NCI-H2227 (cell line): Measurements from ENCODE around the gene WDR35.
"Not testable (repeated sequence)": the region's sequence is repeated elsewhere in the genome, so short reads cannot be mapped to it uniquely, and the experiment has no call there.

Experiments
- DNase-seq: peaks from one replicate; lab custom pipeline; 2025; ENCODE audit not compliant: unreplicated experiment; lab: John Stamatoyannopoulos, UW

The WDR35 gene

DNA sequence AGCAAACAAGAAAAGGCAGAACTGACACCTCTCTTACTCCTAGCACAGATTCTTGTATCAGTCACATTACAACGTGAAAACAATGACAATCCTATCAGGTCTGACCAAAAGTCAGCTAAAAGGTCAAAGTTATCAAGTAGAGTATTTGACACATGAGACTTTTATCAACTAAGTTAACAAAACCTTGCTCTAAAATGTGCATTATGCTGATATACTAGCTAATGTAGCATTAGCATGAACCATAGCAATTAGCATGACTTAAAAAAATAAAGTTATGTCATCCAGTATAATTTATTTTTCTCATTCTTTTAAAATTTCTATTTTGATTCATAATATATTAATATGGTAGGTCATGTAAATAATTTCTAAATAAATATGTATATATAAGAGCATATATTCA lies 46.7 kb downstream of the WDR35 start:
- no peak for DNase-seq

DNA sequence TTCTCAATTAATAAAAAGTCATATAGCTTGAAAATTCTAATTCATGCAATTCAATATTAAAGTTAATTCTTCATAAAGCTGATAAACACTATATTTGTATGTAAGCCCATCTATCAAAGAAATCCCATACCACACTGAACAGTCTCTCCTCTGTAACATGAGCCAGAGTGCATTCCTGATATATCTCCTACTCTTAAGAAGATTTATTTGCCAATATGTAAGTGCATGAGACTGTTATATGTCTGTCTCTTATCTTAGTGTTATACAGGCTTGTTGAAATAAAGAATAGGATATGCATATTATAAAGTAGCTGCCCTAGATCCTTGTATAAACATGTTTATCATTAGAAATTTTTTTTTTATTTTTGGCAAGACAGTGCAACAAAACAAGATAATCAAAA lies 47.7 kb downstream of the WDR35 start:
- no peak for DNase-seq

DNA sequence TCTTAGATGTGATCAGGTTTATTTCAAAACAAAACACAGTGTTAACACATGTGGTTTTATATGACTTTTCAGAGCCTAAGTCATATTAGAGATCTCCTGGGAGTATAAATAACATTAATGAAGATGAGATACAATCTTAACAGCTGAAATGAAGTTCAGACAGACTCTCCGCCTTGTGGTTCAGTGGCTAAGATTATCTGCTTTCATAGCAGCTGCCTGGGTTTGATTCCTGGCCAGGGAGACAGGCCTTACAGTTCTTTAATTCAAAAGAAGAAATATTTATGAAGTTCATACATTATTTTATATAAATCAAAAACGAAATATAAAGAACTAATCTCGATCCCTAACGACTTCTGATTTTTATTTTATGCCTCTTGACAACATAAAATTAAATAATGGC lies 52.9 kb downstream of the WDR35 start:
- no peak for DNase-seq

DNA sequence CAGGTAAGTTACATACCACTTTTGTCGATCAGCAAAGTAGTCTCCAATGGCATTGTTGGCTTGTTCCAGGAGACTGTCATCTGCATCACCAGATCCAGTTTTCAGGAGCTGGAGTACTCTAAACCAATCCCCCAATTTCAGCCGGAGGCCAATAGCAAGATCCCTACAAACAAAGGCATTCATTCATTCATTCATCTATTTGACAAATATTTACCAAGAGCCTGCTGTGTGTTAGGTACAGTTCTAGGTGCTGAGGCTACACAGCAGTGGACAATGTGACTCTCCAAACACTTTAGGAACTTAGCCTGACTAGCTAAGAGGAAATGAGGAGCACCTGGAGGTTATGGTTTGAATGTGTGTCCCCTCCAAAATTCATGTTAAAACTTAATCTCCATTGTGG lies 53.7 kb downstream of the WDR35 start:
- no peak for DNase-seq

DNA sequence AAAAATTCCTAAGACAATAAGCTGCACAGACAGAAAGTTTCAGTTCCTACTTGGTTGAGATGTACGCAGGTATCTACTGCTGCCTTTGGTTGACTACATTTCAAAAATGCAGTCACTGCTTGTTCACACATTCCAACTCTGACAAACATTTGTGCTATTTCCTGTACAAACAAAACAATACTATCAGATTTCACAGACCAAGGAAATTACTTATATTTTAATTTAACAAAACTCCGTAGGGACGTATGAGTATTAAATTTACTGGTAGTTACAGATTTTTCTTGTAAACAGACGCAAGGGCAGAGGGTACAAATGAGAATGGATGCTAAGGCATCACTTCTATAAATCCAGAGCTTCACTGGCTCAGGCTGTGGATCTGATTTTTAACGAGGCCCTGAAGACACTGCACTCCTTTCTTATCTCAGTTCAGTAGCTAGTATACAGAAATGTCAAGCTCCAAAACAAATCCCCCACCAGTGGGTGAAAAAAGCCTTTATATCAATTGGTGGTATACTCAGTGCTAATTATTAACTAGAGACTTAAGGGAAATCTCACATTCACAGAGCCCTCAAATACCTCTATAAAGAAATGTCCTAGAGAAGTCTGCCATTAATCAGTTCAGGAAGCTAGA lies 56.4 kb downstream of the WDR35 start:
- no peak for DNase-seq

DNA sequence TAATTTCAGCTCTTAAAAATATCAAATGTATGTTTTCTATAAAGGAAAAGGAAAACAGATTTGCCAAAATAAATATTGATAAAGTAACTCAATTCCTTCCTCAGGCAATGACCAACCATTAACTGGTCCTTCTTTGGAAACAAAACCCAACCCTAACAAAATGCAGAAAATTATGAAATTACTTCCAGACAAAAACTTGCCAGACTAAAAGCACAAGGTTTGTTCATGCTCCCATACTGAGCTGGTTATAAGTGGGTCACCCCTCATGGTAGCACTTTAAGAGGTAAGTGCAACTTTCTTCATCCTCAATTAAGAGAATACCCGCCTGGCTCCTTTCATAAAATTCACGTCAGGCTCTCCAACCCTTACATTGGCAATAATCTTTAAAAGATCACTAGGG lies 57.0 kb downstream of the WDR35 start:
- DNase-seq, result no peak

DNA sequence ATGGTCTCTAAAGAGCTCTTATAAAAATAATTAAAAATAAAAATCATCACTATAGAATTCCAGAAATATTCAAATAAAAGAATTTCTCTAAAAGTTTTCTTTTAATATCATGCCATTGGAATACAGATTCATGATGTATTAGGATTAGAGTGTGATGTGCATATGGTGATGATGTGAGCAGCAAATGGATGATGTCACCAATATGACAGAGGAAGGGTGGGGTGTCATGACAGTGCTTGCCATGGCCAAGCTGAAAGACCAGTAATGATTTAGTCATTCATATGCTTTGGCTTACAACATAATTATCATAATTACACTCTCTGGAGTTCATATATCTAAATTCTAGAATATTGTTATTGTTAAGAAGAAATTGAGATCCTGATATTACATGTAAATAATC lies 60.7 kb downstream of the WDR35 start:
- no peak for DNase-seq

DNA sequence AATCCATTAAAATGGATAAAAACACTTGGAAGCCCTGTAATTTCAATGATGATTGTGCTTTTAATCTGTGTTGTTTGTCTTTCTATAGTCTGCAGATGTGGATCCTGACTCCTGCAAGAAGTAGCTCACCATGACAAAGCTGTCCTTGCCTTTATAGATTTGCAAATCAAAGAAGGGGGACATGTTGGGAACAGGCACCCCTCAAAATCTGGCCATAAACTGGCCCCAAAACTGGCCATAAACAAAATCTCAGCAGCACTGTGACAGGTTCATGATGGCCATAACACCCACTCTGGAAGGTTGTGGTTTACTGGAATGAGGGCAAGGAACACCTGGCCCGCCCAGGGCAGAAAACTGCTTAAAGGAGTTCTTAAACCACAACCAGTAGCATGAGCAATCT lies 62.1 kb downstream of the WDR35 start:
- not testable (repeated sequence) for DNase-seq

DNA sequence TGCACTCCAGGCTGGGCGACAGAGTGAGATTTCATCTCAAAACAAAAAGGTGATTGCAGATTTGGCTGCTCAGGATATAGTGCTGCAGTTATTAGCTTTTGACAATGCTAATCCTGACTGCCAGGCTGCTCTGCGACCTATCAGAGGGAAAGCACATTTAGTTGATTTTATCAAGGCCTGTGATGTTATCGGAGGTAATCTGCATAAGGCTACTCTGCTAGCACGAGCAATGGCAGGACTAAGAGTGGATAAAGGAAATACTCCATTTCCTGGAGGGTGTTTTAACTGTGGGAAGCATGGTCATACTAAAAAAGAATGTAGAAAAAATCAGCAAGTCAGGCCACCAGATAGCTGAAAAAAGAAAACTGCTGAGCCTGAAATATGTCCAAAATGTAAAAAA lies 65.4 kb downstream of the WDR35 start:
- not testable (repeated sequence) for DNase-seq

DNA sequence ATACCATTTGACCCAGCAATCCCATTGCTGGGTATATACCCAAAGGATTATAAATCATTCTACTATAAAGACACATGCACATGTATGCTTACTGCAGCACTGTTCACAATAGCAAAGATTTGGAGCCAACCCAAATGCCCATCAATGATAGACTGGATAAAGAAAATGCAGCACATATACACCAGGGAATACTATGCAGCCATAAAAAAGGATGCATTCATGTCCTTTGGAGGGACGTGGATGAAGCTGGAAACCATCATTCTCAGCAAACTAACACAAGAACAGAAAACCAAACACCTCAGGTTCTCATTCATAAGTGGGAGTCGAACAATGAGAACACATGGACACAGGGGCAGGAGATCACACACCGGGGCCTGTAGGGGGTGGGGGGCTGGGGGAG lies 67.7 kb downstream of the WDR35 start:
- not testable (repeated sequence) for DNase-seq

DNA sequence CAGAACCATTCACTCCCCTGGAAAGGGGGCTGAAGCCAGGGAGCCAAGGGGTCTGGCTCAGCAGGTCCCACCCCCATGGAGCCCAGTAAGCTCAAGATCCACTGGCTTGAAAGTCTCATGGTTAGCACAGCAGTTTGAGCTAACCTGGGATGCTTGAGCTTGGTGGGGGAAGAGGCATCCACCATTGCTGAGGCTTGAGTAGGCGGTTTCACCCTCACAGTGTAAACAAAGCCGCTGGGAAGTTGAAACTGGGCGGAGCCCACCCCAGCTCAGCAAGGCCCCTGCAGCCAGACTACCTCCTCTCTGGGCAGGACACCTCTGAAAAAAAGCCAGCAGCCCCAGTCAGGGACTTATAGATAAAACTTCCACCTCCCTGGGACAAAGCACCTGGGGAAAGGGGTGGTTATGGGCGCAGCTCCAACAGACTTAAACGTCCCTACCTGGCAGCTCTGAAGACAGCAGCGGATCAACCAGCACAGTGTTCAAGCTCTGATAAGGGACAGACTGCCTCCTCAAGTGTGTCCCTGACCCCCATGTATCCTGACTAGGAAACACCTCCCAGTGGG lies 73.4 kb downstream of the WDR35 start:
- no peak for DNase-seq

DNA sequence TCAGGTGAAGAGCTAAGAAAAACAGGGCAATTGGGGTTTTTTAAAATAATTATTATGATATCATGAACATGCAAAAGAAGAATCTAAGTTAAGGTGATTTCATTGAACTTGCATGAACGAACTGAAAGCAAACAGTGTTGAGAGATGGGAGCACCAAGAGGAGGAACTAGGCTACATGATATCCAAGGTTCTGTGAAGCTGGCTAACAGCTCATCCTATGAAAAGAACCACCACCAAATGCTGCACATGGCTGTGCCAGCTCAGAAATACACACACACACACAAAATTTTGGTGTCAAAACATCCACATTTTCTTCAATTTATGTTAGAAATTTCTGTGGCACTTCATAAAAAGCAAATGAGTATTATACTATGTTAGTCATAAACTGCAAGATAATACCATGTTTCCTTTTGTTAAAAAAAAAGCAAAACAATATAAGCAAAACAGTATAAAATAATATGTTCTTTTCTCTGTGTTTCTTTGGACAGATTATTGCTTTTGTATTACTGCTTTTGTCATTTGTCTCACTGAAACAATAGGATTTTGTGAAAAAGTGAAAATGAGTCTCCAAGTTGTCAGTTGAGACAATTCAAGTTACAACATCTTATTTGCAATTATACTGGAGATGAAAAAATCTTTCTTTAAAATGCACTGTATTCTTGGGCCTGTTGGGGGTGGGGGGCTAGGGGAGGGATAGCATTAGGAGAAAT lies 75.5 kb downstream of the WDR35 start:
- DNase-seq, result no peak

DNA sequence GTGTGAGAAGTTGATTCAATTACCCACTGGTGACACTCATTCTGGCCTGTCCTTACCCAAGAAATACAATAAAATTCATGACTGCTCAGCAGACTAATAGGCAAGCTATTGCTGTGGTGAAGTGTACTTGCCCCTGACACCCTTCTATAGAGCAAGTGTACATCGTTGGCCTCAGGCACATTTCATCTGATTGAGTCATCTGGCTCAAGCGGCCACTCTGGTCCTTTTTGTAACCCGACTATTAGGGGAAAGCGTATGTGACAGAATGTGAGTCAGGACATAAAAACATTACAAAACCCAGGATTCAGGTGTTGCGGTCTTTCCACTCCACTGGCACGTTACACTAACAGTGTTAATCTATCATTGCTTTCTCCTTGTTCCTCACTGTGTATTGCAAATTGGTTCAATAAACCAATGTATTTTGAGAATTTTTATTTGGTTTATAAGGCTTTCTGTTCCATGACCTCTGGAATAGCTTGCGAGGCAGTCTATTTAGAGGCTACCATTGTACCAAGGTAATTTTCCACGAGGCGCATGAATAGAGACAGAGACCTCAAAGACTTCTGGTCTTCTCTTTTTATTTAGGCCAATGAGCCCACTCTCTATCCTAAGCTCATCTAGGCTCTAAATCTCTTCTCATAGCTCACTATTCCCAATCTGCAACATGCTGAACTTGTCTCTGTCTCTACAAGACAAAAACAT lies 77.9 kb downstream of the WDR35 start:
- DNase-seq, result no peak

DNA sequence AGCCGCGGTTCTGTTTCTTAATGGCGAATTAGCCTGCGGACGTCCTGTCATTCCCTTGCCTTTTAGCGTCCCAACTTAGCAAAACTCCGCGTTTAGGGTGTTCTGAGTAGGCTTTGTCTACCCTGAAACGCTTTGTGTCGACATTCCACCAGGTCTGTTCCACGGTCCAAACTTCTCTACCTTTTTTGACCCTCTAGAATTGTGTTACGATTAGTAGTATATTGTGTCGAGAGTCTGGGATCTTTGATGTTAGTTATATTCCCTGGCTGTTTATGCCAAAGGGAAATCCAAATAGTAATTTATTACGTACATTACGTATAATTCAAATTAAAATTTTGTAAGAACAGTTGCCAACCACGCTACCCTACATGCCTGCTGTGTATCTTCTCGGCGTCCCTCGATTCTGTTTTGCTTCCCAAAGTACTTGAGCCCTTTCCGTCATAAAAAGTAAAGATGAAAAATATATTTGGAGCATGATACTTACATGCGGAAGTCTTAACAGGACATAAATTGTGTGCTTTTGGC lies 87.6 kb downstream of the WDR35 start:
- peak; percentile 54 for DNase-seq

DNA sequence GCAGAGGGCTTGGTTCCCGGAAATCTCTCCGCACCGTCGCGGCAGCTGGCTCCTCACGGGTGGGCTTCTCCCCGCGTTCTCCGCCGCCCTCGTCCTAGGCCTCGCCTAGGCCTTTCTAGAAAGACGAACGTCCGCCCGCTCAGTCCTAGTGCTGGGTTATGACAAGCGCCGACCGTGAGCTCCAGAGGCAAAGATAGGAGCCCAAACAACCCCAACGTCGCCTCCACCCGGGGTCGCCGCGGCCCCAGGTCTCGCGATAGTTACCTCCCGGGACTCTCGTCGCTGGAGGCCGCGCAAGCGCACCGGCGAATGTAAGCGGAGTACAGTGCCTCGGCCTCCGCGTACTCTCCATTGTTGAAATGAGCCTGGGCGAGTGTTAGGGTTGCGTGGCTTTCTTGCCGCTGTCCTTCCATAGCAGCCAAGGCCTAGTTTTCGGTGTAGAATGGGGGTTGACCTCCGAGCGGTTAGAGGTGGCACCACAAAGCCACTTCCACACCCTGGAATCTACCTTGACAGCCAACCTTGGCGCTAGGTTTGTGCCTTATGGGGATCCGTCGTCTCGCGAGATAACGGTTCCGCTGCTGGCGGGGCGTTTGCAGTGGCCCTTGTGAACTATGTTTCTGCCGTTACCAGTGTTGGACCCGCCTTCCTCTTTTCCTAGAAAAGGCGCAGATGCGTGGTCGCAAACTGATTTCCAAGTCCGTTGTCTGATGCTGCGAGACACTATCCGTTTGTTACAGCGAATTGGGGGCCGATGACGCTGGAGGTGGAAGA lies 88.3 kb downstream of the WDR35 start, which contains the start of gene TTC32:
Gene TTC32 (minus strand): TSS at position 542 of the 774 bp plus-strand sequence. CDS start 129 bp downstream, at position 413.
- DNase-seq, result peak; percentile 96

DNA sequence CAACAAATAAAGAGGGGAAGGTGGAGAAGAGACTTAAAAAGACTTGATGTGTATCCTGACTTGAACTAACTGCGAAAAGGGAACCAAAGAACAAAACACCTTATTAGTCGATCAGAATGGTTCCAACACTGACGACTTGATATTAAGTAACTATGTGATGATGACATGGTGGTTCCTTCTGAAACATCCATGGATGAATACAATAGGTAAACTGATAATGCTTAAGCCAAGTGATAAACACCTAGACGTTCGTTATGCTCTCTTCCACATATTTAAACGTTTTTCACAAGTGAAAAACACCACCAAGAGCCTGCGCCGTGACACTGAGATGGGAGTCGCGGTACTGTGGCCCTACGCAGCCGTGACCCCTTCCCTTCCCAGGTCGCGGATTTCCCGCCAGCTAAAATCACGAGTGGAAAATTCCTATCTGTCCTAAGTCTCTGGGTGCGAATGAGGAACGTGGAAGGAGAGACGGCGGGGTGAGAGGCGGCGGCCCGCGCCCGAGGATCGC lies 88.9 kb downstream of the WDR35 start:
- DNase-seq, result peak; percentile 46

DNA sequence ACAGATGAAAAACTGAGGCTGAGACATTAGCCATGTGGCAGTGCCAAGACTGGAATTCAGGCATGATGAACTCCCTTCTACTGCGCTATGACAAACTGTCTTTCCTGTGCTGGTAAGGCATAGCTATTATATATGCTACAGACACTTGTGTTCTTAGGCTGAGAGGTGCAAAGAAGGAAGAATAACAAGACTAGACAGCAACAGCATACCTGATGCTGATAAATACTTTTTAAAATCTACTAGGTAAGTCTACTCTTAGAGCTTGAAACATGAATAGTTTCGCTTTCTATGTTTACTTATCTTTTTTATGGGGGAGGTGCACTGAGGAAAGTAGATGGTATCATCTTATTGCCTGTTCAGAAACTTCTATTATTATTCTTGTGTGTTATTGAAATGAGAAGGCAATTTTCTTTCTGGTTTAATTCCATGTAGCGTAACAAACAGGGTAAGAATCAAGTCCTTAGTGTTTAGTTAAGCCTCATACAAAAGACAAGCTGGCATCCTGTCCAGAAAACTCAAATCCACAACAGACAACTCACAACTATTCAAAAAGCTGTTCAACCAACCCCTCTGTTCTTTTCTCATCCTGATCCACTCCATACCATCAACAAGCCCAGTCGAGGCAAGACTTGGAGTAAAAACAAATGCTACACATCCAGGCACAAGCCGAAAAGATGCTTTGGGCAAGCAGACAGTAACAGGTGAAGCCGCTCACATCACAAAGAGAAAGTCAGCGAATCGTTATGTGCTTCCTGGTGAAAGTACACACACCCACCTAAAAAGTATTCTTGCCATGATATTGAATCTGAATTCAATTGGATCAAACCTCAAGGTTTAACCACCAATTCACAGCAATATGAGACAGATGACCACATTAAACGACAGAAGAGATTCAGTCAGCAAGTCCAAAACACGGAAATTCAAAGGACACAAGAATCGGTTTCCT lies 89.6 kb downstream of the WDR35 start:
- DNase-seq, result no peak

DNA sequence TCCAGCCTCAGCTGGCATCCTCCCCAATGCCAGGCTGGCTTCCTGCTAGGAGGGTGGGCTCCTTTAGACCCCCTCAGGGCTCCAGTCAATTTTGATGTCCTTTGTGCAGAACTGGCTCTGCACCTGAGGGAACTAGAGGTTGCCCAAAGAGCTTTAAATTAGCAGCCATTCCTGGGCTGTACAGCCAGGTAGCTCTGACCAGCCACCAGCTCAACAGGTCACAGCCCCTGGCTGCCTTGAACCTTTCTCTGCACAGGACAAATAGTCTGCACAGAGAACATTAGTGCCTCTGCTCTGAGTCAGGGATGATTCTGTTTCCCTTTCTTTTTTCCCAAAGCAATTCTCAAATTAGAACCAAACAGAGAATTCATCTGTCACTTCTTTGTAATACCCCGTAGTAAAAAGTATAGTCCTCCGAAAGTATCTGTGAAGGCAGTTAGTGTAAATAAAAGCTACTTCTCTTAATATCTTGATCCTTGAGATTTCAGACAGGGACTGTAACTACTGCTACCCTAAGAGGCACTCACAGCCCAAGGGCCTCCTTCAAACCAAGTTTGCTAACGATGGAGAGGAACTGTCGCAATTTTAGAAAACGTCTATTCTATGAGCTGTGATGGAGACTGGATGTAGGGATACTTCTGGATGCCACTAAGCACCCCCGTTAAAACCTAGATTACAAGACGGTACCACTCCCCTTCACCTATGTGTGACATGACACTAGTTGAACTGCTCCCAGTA lies 91.1 kb downstream of the WDR35 start:
- DNase-seq, result no peak
